HG02763 (cell line): ENCODE measurements around the gene ULK4.
"Not testable (repeated sequence)": the region's sequence is repeated elsewhere in the genome, so short reads cannot be mapped to it uniquely, and the experiment has no call there.

Source experiments
- ATAC-seq: cut with Tn5 transposase; IDR thresholded peaks from one replicate; pipeline ENCODE4 v1.9.1; 2021; ENCODE audit warnings: mild to moderate bottlenecking, moderate library complexity; ENCODE audit not compliant: unreplicated experiment

The ULK4 gene

DNA sequence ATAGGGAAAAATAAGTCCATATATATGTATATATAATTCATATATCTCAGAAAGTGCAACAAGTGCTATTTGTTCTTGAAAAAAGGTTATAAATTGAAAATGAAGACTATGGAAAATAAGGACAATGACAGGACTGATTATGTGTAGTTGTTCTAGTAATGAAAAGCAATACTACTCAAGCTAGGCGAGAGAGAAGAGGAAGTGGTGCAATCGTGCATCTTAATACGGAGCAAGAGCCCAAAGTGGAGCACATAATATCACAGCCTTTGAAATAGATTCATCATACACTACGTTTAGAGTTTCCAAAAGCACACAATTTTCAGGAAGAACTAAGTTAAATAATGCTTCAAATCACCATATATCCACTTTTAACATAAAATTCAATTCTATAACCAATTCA is 87.9 kb downstream of the ULK4 start:
- no peak for ATAC-seq

DNA sequence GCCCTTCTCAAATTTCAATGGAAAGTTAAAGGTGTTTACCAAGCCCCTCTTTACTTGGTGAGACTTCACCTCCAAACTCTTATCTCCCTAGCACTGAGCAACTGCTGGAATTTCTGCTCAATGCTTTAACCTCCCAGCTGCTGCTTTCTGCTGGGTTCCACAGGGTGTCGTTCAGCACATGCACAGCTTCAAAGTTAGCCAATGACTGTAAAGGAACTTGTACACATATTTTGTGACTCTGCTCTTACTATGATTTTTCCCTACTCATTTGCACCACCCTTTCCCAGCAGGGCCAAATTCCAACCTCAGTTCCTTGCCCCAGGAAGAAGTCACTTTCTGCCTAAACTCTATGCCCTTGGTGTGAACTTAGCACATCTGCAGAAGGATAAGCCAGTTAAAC is 89.7 kb downstream of the ULK4 start:
- no peak for ATAC-seq

DNA sequence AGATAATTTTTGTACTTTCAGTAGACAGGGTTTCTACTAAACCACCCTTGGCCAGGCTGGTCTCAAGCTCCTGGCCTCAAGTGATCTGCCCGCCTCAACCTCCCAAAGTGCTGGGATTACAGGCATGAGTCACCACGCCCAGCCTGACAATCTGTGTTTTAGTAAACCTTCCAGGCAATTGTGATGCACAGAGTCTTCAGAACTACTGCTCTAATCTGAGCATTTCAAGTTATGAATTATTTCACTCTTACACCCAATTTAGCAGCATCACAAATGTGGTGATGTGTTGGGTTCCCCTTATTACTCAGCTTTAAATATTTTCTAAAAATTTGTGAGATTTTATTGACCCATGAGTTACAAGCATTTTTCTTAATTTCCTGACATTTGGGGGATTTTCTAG is 94.4 kb downstream of the ULK4 start:
- no peak for ATAC-seq

DNA sequence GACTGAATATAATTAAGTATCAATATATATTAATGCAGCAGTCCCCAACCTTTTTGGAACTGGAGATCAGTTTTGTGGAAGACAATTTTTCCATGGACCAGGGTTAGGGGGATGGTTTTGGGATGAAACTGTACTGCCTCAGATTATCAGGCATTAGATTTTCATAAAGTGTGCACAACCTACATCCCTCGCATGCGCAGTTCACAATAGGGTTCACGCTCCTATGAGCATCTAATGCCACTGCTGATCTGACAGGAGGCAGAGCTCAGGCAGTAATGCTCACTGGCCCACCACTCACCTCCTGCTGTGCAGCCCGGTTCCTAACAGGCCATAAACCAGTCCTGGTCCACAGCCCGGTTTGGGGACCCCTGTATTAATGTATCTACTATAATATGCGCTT is 95.6 kb downstream of the ULK4 start:
- no peak for ATAC-seq

DNA sequence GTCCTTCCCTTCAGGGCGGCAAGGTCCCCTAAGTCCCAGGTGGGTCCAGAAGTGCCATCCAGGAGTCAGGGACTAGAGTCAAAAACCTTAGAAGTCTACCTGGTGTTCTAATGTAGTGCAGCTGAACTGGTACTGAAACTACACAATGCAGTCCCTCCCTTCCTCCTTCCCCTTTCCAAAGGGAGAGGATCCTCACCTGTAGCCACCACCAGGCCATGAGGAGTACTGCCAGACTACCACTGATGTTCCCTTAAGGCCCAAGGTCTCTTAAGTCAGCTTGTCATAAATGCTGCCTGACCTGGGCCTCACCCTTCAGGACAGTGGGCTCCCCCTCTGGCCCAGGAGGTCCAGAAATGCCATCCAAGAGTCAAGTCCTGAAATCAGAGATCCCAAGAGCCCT is 98.9 kb downstream of the ULK4 start:
- ATAC-seq: no peak

DNA sequence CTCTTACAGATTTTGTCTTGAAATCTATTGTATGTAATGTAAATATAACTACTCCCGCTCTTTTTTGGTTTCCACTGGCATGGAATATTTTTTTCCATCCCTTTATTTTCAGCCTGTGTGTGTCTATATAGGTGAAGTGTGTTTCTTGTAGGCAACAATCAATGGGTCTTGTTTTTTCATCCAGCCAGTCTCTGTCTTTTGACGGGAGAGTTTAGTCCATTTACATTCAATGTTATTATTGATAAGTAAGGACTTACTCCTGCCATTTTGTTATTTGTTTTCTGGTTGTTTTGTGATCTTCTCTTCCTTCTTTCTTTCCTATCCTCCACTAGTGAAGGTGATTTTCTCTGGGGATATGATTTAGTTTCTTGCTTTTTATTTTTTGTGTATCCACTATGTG is 101.4 kb downstream of the ULK4 start:
- ATAC-seq: not testable (repeated sequence)

DNA sequence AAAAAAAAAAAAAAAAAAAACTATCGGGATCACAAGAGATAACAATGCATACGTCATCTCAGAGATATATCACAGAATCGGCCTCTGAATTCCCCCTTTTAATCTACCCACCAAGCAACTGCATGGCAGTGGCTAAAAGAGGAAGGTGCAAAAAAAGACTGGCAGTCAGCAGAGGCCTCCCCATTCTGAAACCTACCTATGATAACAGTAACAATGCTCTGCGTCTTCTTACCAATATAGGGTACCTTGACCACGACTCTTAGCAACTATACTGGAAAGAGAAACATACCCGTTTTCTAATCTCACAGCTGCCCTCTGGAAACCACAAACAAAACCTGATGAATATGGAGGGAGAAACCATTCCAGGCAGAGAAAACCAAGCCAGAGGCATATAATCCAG is 106.9 kb downstream of the ULK4 start:
- no peak for ATAC-seq

DNA sequence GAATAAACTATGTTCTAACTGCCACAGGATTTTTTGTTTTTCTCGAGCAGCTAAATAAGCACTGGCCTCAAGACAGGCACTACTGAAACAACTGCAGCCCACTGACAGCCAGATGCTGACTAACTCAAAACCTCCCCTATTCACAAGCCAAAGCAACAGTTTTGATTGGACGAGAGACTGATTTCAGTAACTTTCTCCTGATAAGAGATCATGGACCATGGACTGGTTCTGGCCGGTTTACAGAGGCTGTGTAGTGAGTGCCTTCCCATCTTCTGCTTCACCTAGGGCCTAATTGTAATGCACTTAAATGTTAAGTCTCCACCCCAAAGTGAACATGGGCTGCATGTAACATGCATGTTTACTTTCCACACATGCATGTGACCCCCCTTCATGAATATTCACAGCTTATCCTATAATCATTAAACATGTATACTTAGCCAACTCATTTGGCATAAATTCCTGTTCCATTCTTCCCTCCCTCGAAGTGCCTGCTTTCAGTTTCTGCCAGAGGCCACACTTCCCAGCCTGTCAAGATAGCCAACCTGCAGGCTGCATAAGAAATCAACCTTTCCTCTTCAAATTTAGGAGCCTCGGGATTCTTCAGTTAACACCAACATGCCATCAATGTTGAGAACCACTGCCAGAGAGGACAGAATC is 108.2 kb downstream of the ULK4 start:
- no peak for ATAC-seq

DNA sequence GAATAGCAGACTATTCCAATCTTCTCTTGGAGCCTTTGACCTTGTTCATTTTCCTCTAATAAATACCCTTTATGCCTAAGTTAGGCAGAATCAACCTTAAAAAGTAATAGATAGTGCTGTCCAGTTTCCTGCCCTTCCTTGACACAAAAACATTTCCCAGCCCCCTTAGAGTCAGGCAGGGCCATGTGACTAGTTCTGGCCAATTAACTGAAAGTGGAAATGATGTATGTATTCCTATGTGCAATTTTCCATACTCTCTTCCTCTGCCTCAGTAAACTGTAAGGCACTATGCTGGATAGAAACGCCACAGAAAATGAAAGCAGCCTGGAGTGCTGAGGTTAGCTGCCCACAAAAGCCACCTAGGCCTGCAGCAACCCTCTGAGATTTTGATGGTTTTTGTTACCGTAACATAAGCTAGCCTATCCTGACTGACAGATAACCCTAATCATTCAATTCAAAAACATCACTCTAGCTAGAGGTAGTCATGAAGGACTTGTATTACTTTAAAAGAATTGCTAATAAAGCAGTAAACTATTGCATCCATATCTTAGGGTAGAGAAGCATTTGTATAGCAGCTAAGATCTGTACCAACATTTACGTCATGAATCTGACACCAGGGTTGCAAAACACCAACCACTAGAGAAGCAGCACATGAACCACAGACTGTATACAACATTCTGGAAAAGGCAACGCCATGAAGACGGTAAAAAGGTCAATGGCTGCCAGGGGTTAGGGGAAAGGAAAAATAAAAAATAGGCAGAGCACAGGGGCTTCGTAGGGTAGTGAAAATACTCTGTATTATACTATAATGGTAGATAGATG is 112.9 kb downstream of the ULK4 start:
- ATAC-seq: no peak

DNA sequence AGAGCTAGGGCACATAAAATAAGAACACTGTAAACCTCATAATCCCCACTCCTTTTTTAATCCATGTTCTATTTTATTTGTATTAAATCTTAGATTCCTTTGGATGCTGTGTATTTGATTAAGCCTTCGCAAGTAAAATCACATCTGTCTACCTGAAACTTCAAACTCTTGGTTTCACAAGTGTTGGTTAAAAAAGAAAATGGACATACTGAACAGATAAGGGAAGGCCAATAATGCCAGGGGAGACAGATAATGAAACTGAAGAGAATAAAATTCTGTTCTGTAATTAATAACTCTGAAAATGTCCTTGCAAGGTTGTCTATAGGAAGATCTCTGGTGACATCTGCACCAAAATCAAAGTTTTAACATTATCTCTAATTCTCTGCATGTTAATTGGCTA is 114.2 kb downstream of the ULK4 start:
- no peak for ATAC-seq

DNA sequence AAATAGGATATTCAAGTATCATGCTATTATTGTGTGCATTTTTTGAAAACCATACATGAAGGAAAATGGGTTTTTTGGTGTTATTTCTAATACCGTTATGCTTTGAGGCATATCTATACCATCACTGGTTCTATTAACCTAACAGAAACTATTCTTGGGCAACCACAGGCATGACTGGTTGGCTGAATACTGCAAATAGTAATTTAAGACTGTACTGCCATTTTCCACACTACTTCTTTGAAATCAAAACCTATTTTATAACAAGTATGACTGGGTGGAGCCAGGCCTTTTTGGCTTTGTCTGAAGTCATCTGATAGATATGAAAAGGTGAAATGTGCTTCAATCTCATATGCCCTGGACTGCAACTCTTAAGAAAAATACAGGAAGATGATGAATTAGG is 115.1 kb downstream of the ULK4 start:
- ATAC-seq: no peak

DNA sequence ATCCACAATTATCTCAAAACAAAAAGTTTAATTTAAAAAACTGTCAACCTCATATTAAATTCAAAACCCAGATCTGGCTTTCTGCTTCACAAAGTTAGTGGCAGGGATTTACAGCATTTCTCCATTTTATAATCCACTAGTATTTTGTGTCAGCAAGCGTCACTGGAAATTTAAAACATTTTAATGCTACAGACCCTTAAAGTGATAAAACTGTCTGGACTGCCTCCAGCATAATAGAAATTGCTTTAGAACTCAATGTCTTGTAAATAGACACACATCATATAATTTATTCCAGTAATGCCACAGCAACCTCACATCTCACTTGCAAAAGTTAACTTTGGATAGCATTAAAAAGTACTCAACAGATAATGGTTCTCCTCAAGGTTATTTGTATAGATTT is 116.1 kb downstream of the ULK4 start:
- ATAC-seq: no peak

DNA sequence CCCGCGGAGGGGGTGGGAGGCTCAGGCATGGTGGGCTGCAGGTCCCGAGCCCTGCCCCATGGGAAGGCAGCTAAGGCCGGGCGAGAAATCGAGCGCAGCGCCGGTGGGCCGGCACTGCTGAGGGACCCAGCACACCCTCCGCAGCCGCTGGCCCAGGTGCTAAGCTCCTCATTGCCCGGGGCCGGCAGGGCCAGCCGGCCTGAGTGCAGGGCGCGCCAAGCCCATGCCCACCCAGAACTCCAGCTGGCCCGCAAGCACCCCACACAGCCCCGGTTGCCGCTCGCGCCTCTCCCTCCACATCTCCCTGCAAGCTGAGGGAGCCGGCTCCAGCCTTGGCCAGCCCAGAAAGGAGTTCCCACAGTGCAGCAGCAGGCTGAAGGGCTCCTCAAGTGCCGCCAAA is 117.6 kb downstream of the ULK4 start:
- ATAC-seq: not testable (repeated sequence)

DNA sequence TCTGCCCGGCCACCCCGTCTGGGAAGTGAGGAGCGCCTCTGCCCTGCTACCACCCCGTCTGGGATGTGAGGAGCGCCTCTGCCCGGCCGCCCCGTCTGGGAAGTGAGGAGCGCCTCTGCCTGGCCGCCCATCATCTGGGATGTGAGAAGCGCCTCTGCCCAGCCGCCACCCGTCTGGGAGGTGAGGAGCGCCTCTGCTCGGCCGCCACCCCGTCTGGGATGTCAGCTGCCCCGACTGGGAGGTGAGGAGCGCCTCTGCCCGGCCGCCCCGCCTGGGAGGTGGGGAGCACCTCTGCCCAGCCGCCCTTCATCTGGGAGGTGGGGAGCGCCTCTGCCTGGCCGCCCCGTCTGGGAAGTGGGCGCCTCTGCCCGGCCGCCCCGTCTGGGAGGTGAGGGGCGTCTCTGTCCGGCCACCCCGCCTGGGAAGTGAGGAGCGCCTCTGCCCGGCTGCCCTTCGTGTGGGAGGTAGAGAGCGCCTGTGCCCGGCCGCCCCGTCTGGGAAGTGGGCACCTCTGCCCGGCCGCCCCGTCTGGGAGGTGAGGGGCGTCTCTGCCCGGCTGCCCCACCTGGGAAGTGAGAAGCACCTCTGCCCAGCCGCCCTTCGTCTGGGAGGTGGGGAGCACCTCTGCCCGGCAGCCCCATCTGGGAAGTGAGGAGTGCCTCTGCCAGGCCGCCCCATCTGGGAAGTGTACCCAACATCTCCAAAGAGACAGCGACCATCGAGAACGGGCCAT is 120.8 kb downstream of the ULK4 start:
- ATAC-seq: not testable (repeated sequence)

DNA sequence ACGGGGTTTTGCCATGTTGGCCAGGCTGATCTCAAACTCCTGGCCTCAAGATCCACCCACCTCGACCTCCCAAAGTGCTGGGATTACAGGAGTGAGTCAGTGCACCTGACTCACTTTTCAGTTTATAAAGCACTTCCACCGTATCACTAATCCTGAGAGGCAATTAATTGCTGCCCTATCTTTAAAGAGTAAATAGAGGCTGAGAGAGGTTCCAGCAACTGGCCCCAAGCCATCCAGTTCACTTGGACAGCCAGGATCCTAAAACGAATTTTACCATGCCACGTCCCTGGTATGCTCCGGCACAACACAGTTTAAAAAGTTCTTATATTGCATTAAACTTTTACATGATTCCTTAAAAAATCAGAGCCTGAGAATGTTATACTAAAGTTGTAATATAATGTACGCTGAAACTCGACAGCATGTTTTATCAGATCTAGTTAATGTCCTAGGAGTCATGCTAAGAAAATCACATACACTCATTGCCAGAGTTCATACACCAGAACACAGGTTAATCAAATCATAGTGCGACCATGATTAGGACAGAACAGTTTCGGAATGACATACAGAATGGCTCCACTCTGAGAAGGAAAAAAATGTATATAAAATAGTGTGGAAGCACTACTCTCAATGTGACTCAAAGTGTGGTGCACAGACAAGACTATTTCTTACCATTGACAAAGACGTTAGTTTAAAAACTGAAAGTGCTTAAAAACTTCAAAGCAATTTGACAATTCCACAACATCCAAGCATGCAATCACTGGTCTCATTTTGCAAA is 125.4 kb downstream of the ULK4 start:
- ATAC-seq: no peak

DNA sequence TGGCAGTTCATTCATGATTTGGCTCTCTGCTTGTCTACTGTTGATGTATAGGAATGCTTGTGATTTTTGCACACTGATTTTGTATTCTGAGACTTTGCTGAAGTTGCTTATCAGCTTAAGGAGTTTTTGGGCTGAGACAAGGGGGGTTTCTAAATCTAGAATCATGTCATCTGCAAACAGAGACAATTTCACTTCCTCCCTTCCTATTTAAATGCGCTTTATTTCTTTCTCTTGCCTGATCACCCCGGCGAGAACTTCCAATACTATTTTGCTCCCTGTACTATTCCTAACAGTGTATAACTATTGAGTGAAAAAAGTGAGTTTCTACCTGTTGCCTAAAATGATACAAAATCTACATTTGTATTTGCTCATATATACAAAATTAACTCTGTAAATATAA is 128.3 kb downstream of the ULK4 start:
- ATAC-seq: no peak

DNA sequence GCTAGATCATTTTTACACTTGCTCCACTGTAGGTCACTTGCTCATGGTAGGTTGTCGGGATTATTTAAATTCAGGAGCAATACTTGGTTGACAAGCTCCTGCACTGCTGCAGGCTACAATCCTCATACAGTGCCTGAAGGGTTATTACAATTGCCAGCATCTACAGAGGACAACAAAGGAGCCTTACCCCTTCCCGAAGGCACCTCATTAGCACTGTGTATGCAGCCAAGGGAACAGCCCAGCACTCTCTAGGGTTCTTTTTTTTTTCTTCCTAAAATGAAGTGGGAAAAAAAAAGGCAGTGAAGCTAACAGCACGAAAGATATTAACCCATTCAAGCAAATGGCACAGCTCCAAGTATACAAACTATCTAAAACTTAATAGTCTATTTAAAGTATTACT is 142.7 kb downstream of the ULK4 start:
- no peak for ATAC-seq

DNA sequence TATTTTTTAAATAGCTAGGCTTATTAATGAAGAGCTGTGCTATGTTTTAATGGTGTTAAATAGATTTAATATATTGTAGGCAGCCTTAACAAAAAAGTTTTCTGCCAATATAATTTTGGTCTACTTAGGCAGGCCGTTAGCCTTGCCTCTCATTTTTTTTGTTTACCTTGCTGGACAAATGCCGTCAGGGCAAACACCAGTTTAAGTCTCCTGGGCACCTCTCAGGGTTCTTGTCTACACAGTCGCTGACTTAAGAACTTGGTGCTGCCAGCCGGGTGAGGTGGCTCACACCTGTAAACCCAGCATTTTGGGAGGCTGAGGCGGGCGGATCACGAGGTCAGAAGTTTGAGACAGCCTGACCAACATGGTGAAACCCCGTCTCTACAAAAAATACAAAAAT is 153.3 kb downstream of the ULK4 start:
- ATAC-seq: no peak

DNA sequence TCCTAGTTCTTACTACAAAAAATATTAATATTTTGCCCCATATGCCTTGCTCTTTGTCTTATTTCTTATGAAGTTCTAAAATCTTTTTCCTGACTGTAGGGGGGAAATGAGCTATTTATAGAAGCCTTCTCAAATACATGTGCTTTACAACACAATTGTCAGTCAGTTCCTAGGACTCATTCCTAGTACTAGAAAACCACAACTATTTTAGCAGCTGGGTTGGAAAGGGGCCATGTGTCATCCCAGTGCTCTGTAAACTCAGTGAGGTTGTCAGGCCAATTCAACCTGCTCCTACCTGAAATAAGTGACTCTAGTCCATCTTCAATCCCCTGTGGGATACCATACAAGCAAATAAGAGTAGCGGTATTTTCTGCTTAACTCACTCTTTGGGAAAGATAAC is 153.8 kb downstream of the ULK4 start:
- no peak for ATAC-seq

DNA sequence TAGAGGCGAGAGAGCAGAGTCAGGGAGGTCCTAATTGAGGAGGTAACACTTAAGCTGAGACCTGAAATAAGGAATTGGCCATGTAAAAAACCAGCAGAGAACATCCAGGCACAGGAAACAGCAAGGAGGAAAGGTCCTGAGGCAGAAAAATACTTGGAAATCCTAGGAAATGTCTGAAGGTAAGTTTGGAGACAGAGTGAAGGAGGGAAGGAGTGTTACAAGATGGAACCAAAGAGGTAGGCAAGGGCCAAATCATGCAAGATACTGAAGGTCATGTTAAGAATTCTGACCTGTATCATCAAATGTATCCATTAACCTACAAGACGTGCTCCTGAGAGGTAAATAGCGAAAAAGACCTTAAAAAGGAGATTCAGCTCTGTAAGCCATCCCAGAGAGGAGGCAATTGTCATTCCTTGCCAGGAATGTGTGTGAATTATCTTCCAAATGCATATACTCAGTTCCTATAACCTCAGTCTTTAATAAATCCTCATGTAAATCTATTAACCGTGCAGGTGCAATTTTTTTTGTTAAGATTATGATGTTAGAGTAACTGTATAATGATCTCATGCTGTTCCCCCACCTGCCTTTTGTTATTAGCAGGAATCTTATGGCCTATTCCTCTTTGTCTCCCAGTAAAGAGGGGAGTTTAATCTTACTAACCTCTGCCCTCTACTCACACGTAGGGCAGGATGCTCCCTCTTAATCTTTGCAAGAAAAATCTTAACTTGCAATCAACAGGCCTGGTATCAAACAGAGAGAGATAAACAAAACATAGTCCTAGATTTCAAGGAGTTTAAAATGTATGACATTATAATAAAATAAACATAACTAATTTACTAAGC is 166.9 kb downstream of the ULK4 start:
- no peak for ATAC-seq
